ENCODE results near the gene SRP68.

DNA sequence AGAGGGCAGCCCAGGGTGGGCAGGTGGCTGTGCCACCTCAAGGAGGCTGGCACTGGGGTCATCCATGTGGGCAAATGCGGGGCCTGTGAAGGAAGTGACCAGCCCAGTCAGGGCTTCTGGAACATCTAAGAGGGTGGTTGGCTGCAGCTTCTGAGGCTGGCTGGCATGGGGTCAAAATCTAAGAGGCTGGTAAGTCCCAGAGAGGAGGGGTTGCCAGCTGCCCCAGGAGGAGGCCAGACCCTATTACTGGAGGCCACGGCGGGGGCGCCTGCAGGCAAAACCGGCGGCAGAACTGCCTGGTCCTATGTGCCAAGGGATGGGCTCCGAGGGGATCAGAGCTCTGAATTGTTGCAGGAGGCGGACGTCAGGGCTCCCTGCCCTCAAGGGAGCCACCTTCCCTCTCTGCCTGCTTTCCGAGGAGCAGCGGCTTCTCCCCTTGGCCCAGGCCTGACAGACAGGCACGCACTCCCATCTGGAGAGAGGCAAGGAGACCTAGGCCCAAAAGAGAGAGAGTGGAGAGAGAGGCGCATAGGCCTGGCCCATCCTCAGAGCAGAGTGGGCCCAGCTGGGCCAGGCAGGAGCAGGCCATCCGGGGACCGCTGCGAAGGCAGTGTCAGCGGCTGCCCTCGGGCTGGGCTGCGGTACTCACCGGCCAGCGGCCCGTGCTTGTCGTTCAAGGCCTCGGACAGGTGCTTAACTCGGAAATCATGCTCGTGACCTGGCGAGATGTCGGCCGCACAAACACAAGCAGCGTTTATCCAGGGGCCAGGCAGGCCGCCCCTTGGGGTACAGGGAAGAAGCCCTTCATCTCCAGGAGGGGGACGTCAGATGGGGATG is 17.6 kb upstream of the SRP68 start:
- TF ChIP-seq, protein P1, sequence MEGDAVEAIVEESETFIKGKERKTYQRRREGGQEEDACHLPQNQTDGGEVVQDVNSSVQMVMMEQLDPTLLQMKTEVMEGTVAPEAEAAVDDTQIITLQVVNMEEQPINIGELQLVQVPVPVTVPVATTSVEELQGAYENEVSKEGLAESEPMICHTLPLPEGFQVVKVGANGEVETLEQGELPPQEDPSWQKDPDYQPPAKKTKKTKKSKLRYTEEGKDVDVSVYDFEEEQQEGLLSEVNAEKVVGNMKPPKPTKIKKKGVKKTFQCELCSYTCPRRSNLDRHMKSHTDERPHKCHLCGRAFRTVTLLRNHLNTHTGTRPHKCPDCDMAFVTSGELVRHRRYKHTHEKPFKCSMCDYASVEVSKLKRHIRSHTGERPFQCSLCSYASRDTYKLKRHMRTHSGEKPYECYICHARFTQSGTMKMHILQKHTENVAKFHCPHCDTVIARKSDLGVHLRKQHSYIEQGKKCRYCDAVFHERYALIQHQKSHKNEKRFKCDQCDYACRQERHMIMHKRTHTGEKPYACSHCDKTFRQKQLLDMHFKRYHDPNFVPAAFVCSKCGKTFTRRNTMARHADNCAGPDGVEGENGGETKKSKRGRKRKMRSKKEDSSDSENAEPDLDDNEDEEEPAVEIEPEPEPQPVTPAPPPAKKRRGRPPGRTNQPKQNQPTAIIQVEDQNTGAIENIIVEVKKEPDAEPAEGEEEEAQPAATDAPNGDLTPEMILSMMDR (IDR thresholded peaks at IDR 0.05): no peak
- no peak for TF ChIP-seq POLR2A (IDR thresholded peaks at IDR 0.05)

Measured in body of pancreas (tissue), 4 donors.